ENCODE data around the gene DCTD. TPM values are rescaled to one million over a fixed set of nuclear protein-coding genes. Genes with fewer than 3 reads are reported as not detected.

Gene DCTD
- total RNA-seq, 1 experiment from 2014 or later: 100 TPM

- no peaks in the 10 kb centered on the region for H3K27me3 ChIP-seq (ENCODE audit: insufficient read depth, low read length)
- H2BK120ac ChIP-seq (ENCODE audit: low read depth, low read length, poor library complexity, severe bottlenecking): no peak overlapping the region
- no peak overlapping the region for H3K4me2 ChIP-seq (ENCODE audit: insufficient read depth, insufficient read length, low read length)
- TF ChIP-seq CTCF (conservative IDR thresholded peaks at IDR 0.05): no peak
- no peak overlapping the region; the same call in 1 of the 2 replicates for H3K14ac ChIP-seq (ENCODE audit: insufficient read depth, low read length)
- H2BK12ac ChIP-seq (ENCODE audit: insufficient read length, low read depth, low read length): no peak overlapping the region
- H2BK20ac ChIP-seq (ENCODE audit: low read depth, low read length, poor library complexity, severe bottlenecking): no peak overlapping the region
- H2AFZ ChIP-seq (ENCODE audit: low read length): no peak overlapping the region
- H4K8ac ChIP-seq (replicated peaks; ENCODE audit: insufficient read length, low read depth, low read length): no peak overlapping the region
- no peaks in the 10 kb centered on the region for H3K79me1 ChIP-seq (ENCODE audit: insufficient read depth, low read depth, low read length, poor library complexity, severe bottlenecking)
- Mint-ChIP-seq H3K27ac (peak overlapping the region in 2 of 3 experiments; percentile 65 to 70; a peak in 3 of 7 replicates), H3K36me3 (ENCODE audit: insufficient read depth in 1 of 3, low read depth in 3 of 3) (0 out of 7 replicates have a peak, but pooled peaks cover 0 to 2% (median 0%) of the 10 kb centered on the region in 3 experiments), H3K27me3 (ENCODE audit: low read depth) (no peaks in the 10 kb centered on the region), H3K4me3 (no peak overlapping the region), H3K4me1 (no peaks in the 10 kb centered on the region), H3K9me3 (no peaks in the 10 kb centered on the region)
- no peak overlapping the region for H4K91ac ChIP-seq (ENCODE audit: insufficient read length, low read depth, low read length)
- no peaks in the 10 kb centered on the region for H4K20me1 ChIP-seq (ENCODE audit: control insufficient read depth, insufficient read depth, insufficient read length)
- H3K18ac ChIP-seq (ENCODE audit: insufficient read length, low read depth, low read length): no peak overlapping the region
- H3K79me2 ChIP-seq (ENCODE audit: insufficient read depth, low read length): no peaks in the 10 kb centered on the region
- no peak for DNase-seq
- H3K9me3 ChIP-seq (ENCODE audit: control insufficient read depth, low read depth, low read length): no peaks in the 10 kb centered on the region
- no peak overlapping the region for H3T11ph ChIP-seq (ENCODE audit: low read length)
- no peak overlapping the region for H3K27ac ChIP-seq (ENCODE audit: insufficient read length, low read depth, low read length)
- no peak overlapping the region for H2AK5ac ChIP-seq (ENCODE audit: insufficient read length, low read length)
- no peak overlapping the region for H2BK5ac ChIP-seq (ENCODE audit: insufficient read length, low read length)
- no peak overlapping the region for H3K56ac ChIP-seq (ENCODE audit: insufficient read length, low read depth, low read length)
- WGBS (ENCODE audit: extremely low coverage, insufficient read length, low lambda C conversion rate): no CpG with 5 or more reads among the region's 20 CpGs
- H3K4me1 ChIP-seq (ENCODE audit: insufficient read depth, low read length): no peaks in the 10 kb centered on the region
- H3K23me2 ChIP-seq (ENCODE audit: insufficient read length, low read depth, low read length, poor library complexity, severe bottlenecking): no peaks in the 10 kb centered on the region
- H2BK15ac ChIP-seq (ENCODE audit: low read depth, low read length): no peak overlapping the region
- H3K4ac ChIP-seq (ENCODE audit: low read depth, low read length): no peak overlapping the region
- no peak overlapping the region for H4K5ac ChIP-seq (ENCODE audit: insufficient read length, low read depth, low read length)
- H3K9ac ChIP-seq (ENCODE audit: extremely low read depth, insufficient read length, low read length): no peak overlapping the region
- no peak overlapping the region for H3K23ac ChIP-seq (ENCODE audit: insufficient read length, low read depth, low read length)
These were observed 41.5 kb downstream of the DCTD start for GRCh38 chr4:182875453-182876405.
